Measurements from ENCODE around the gene TOX2.

TOX2 gene

GRCh38 chr20:44020406-44021148 lies 105.9 kb downstream of the TOX2 start:
- TF ChIP-seq CTCF (IDR thresholded peaks at IDR 0.05; ENCODE audit: low read depth, low read length) (no peak), MYC (IDR thresholded peaks at IDR 0.05; ENCODE audit: low read depth, low read length) (no peak), POLR2A (IDR thresholded peaks at IDR 0.05; ENCODE audit: extremely low read depth, insufficient read length) (no peak), MAX (IDR thresholded peaks at IDR 0.05; ENCODE audit: low read depth, low read length) (no peak)
- DNase-seq (ENCODE audit: low read depth) = no peak
- no peak overlapping the region for H3K4me3 ChIP-seq (ENCODE audit: low read depth, low read length)

- no peak for TF ChIP-seq POLR2A (IDR thresholded peaks at IDR 0.05; ENCODE audit: extremely low read depth, insufficient read length)
- TF ChIP-seq MYC (IDR thresholded peaks at IDR 0.05; ENCODE audit: low read depth, low read length) = no peak
- TF ChIP-seq CTCF (IDR thresholded peaks at IDR 0.05; ENCODE audit: low read depth, low read length) = no peak
- no peak for TF ChIP-seq MAX (IDR thresholded peaks at IDR 0.05; ENCODE audit: low read depth, low read length)
- no peak overlapping the region for H3K4me3 ChIP-seq (ENCODE audit: low read depth, low read length)
- no peak for DNase-seq (ENCODE audit: low read depth)
Measured at GRCh38 chr20:44021186-44021585, 106.5 kb downstream of the TOX2 start.

- TF ChIP-seq MYC (IDR thresholded peaks at IDR 0.05; ENCODE audit: low read depth, low read length) (no peak), POLR2A (IDR thresholded peaks at IDR 0.05; ENCODE audit: extremely low read depth, insufficient read length) (no peak), MAX (IDR thresholded peaks at IDR 0.05; ENCODE audit: low read depth, low read length) (no peak), CTCF (IDR thresholded peaks at IDR 0.05; ENCODE audit: low read depth, low read length) (no peak)
- no peak for DNase-seq (ENCODE audit: low read depth)
- H3K4me3 ChIP-seq (ENCODE audit: low read depth, low read length) = no peak overlapping the region
Measured at GRCh38 chr20:44021900-44022299, 107.2 kb downstream of the TOX2 start.

- no peak overlapping the region for H3K4me3 ChIP-seq (ENCODE audit: low read depth, low read length)
- no peak for DNase-seq (ENCODE audit: low read depth)
- TF ChIP-seq MAX (IDR thresholded peaks at IDR 0.05; ENCODE audit: low read depth, low read length) (no peak), MYC (IDR thresholded peaks at IDR 0.05; ENCODE audit: low read depth, low read length) (no peak), CTCF (IDR thresholded peaks at IDR 0.05; ENCODE audit: low read depth, low read length) (no peak), POLR2A (IDR thresholded peaks at IDR 0.05; ENCODE audit: extremely low read depth, insufficient read length) (no peak)
Measured at GRCh38 chr20:44022464-44022863, 107.8 kb downstream of the TOX2 start.

- no peak for DNase-seq (ENCODE audit: low read depth)
- TF ChIP-seq MYC (IDR thresholded peaks at IDR 0.05; ENCODE audit: low read depth, low read length) = no peak
- no peak for TF ChIP-seq CTCF (IDR thresholded peaks at IDR 0.05; ENCODE audit: low read depth, low read length)
- TF ChIP-seq MAX (IDR thresholded peaks at IDR 0.05; ENCODE audit: low read depth, low read length) = no peak
- TF ChIP-seq POLR2A (IDR thresholded peaks at IDR 0.05; ENCODE audit: extremely low read depth, insufficient read length) = no peak
- H3K4me3 ChIP-seq (ENCODE audit: low read depth, low read length) = no peak overlapping the region
Measured at GRCh38 chr20:44023515-44024371, 109.1 kb downstream of the TOX2 start.
